Activated T-cell treated with anti-CD3 and anti-CD28 coated beads for 48 hours (primary cell): ENCODE results near the gene SEZ6L.

Experiments
- DNase-seq: peaks from one replicate; pipeline ENCODE4 v3.0.0-alpha.2; 2020; ENCODE audit warnings: low read depth

The SEZ6L gene

DNA sequence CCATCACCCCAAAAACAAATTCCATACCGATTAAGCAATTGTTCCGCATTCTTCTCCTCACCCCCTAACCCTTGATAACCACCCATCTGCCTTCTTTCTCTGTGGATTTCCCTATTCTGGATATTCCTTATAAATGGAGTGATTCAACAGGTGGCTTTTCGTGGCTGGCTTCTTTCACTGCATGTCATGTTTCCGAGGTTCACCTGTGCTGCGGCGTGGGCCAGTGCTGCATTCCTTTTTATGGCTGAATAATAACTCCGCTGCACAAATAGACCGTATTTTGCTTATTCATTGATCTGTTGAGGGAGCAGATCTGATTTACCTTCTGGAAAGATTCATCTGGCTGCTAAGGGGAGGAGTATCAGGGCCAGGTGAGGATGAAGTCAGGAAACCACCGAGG is 165.0 kb downstream of the SEZ6L start:
- DNase-seq, result no peak

- DNase-seq, result no peak
These were observed 167.5 kb downstream of the SEZ6L start for GRCh38 chr22:26336773-26337172.

- no peak for DNase-seq
These were observed 170.5 kb downstream of the SEZ6L start for GRCh38 chr22:26339755-26340154.

DNA sequence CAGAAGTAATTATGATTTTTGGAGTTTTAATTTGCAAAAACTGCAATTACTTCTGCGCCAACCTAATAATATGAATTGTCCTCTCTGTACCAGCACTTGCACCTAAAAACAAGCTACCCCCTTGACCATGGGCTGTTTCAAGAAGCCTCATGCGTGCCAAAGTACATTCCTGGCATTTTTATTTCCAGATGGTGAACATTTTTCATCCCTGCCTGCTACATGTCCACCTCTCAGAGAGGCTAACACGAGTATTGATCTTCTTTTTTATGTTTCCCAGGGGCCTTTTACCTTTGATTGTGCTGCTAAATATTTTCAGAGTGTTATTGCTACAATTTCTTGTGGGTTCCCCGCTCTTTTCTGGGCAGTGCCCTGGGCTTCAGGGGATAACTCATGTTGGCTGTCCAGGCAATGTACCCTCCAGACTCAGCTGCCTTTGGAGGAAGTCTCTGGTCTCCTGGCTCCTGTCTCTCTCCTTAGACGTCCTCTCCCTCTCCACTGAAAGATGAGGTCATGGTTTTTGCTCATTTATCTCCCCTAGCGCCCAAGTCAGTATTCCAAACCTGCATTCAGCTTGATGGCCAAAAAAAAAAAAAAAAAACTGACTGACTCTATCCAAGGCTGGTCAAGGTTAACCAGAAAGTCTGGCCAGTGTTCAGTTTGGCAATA is 173.6 kb downstream of the SEZ6L start:
- DNase-seq, result no peak

DNA sequence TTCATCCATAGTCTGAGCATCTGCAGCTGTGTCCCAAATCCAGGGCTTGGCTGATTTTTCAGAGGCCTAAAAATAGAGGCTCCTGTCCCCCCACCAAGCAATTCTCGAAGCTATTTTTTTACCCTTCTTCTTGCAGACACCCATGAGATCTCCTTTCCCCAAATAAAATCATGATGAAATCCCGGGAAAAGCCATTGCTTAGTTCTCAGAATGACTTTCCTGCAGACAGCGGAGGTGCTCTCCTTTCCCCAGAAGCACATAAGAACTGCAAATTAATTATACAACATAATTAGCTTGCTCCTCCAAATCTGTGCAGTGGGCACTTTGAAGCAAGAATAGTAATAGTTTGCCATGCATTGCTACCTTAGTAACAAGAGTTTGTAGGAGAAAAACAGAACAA is 176.2 kb downstream of the SEZ6L start:
- DNase-seq, result no peak

DNA sequence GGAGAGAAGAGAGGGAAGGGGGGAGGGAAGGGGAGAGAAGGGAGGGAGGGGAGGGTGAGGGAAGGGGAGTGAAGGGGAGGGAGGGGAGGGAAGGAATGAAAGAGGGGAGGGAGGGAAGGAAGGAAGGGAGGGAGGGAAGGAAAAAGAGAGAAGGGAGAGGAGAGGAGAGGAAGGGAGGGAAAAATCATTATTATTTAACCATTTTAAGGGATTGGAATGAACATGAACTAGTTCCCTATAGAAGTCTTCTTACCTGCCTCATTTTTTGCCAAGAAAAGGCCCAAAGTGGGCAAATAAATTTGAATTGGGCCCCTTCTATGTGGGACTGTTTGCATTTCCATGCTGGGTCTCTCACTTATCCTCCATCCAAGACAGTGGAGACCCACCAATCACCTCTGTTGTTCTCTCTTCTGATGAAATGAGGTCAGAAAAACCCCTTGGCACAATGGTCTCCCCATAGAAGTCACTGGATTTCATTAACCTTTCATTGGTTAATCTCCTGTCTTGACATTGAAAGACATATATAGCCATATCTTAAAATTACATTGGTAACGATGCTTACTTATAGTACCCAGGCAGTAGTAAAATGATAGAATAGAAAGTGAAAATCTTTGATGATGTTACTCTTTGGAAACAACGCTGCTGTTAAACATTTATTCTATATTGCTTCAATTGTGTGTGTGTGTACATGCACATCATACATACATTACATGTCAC is 179.7 kb downstream of the SEZ6L start:
- no peak for DNase-seq

GRCh38 chr22:26354707-26355106 is 185.4 kb downstream of the SEZ6L start:
- no peak for DNase-seq

GRCh38 chr22:26357281-26357680 is 188.0 kb downstream of the SEZ6L start:
- DNase-seq, result no peak

GRCh38 chr22:26357813-26358212 is 188.6 kb downstream of the SEZ6L start:
- DNase-seq, result no peak

- no peak for DNase-seq
These were observed 189.9 kb downstream of the SEZ6L start for GRCh38 chr22:26359156-26359555.

GRCh38 chr22:26360169-26360885 is 191.1 kb downstream of the SEZ6L start:
- DNase-seq, result peak; percentile 50

- DNase-seq, result no peak
These were observed 193.2 kb downstream of the SEZ6L start for GRCh38 chr22:26362471-26362870.

DNA sequence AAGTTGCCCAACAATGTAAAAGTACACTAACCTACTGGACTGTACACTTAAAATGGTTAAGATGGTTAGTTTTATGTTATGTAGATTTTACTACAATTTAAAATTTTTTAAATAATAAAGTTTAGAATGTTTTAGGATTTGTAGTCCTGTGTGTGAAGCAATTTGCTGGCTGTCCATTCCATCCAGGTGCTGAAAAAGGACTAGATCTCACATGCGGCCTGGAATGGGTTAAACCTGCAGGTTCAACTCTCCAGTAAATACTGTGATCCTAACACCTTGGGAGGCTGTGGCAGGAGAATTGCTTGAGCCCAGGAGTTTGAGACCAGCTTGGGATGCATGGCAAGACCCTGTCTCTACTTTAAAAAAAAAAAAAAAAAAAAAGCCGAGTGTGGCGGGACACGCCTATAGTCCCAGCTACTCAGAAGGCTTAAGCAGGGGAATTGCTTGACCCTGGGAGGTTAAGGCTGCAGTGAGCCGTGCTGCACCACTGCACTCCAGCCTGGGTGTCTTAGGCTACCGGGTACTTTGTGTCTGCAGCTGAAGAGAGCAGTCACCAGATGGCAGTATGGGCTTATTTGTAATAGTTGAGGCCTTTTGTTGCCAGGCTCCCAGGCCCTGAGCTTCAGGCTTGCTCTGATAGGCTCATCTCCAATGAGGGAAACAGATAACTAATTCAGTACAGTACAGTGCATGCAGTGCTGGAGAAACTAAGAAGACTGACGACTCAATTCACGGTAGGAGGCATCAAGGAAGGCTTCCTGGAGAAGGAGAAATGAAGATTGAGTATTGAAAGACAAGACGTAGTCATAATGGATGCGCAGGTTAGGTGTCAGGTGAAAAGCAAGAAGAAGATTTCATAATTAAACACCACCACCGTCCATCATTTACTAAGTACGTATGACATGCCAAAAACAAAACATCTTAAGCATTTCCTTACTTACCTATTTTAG is 195.1 kb downstream of the SEZ6L start:
- peak; percentile 20 for DNase-seq

DNA sequence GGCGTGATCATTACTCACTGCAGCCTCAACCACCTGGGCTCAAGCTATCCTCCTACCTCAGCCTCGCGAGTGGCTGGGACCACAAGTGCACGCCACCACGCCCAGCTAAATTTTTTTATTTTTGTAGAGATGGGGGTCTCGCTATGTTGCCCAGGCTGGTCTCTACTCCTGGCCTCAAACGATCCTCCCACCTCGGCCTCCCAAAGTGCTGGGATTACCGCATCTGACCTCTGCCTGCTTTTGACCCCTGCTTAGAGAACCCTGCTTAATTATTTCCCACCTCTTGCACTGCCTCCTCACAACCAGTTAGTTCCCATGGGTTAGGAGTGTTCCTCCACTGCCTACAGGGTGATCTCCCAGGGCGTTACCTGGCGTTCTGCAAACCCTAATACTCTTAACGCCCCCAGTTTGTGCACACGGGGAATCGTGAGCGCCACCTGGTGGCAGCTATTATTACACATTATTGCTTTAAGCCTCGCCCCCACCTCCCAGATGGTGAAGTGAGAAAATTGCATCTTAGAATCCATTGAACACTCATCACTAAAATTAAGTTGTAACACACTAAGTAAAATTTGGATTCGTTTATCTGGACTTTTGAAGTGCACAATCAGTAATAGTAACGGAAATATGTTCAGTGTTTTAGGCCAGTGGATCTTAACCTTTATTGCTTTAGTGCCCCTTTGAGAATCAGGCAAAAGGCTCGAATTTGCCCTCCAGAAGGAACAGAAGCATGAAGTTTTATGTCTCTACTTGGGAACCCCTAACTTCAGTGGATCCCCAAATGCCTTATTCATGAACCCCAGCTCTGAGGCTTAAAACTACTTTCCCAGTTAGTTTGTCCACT is 198.4 kb downstream of the SEZ6L start:
- peak; percentile 48 for DNase-seq

- no peak for DNase-seq
These were observed 203.6 kb downstream of the SEZ6L start for GRCh38 chr22:26372890-26373289.

DNA sequence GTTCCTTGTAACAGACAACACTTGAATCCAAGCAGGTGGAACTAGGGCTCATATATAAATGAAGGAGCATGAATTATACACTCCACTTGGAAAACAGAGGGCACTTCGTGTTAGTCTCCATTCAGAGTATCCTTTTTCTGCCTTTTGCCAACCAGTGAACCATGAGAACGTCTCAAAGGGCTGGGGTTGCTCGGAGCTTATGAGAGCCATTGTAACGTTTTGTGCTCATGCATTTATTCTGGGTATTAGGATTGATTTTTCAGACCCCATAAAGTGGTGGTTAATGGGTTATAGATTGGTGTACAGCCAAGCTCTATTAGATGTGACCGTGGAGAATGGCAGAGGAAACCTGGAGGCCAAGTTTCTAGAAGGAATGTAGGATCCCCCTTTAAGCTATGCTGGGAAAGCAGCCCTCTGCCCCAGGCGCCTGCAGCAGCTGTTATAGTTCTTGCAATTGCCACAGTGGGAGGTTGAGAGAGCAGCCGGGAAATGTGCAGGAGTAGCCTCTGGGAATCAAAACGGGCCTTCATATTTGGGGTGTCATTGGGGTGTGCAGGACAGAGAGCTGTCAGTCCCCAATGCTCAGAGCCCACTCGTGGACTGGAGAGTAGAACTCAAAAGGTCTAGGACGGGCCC is 205.2 kb downstream of the SEZ6L start:
- DNase-seq, result no peak

DNA sequence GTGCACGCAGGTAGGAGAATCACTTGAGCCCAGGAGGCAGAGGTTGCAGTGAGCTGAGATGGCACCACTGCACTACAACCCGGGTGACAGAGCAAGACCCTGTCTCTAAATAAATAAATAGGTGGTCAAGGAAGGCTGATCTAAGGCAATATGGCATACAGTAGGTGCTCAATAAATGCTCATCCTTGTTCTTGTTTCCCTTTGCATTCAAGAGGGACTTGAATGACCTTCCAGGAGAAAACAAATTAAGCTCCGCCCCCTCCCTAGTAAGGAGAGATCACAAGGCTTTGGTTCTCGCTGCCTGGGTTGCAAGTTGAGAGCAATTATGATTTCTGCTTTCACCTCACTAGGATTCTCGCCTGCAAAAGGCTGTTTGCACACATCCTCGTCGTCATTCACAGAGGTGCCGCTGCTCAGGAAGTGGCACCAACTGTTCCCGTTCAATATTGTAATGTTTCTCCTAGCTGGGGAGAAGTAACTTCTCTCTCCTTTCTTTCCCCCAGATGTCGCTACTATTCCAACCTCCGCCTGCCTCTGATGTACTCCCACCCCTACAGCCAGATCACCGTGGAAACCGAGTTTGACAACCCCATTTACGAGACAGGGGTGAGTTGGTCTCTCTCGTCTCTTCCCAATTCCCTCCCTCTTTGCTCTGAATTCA is 208.0 kb downstream of the SEZ6L start:
- DNase-seq, result no peak

DNA sequence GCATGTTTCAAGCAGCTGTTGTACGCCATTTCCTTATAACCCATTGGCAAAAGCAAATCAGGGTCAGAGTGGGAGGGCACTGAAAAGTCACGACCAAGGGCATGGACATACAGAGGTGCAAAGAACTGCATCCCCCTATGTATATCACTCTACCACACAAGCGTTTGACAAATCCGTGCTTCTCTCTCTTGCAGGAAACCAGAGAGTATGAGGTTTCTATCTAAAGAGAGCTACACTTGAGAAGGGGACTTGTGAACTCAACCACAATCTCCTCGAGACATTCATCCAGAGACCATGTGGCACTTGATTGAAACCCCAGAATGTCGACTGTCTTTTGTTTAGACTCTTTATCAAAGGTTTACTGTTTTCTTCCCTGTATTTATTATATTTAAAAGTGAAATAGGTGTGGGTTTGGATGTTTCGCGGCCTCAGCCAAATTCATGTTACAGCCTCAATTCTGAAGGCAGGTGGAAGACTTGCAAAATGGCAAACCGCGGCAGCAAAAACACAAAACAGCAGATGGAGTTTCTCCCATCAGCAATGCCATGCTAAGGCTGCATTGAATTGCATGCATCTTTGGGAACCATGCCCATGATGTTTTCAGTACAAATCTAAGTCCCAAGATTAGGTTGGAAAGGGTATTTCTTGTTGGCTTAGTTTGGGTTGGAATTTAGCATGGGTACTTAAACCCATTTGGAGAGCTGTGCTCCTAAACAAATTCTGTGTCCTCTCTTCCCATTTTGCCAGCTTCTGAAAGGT is 211.0 kb downstream of the SEZ6L start:
- DNase-seq, result no peak

DNA sequence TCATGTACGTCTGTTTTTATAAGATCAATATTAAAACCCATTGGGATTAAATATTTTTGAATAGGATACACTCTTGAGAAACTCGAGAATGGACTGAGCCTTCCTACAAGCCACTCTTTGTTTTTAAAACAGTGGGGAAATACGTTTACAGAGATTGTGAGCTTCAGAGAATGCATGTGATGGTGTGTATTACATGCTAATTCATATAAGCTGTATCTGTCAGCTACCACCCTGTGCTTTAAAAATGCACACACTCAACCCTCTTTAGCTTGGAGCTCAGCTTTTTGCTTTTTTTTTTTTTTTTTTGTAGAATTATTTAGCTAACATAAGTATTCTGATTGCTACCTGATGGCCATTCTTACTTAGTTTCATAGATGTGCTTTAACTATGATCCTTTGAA is 213.5 kb downstream of the SEZ6L start:
- DNase-seq, result no peak
